NCI-H1694 treated with DMSO at 0.1 percent for 48 hours (cell line): ENCODE measurements around the gene VAMP2.

Experiments used
- DNase-seq: peaks from one replicate; lab custom pipeline; 2025; lab: John Stamatoyannopoulos, UW

The VAMP2 gene

DNA sequence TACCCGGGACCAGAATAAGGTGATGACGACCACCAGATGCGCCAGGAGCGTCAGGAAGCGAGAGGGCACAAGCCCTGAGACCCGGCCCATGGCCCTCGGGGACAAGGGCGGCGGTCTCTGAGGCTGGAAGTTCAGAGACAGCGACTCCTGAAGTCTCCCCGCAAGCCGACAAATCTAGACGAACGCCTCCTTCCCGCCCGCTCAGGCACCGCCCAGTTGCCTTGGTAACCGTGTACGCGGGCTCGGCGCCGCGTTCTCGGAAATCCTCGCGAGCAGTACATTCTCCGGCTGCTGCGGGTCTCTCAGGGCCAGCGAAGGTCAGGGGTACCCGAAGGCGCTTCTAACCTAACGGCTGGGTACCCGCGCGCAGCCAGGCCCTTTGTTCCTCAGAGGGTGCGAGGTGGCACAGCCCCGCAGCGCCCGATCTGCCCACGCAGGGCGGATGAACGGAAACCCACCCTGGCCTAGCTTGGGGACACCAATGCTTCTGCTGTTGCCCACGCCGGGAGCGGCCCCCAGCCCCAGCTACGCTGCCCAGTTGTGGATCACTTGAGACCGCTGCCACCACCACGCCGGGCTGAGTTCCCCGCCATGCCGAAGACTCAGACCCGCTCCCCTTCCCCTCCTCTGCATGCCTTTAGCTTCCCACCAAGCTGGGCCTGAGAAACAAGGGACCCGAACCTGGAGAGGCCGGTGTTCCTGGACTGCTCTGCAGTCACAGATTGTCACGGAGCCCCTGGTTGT lies 13.6 kb upstream of the VAMP2 start, which contains the start of gene TMEM107:
TSS of gene TMEM107 (minus strand) at position 184 of the 744 bp plus-strand sequence. CDS start at position 90, 94 bp downstream.
- DNase-seq = peak; percentile 67

DNA sequence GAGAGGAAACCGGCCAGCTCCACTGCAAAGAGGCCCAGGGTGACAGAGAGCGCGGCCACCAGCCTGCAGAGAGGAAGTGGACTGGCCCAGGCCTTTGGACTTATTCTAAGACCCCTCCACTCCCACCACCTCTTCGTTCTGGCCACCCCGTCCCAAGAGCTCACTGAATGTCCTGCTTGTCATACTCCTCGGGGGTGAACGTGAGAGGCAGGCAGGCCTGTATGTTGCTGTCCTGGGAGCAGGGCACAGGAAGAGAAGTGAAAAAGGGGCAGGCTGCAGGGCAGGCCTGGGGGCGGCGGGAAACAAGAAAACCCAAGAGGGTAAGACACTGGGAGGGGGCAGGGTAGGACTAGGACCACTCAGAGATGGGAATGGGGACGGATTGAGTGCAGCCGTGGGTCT lies 13.0 kb upstream of the VAMP2 start:
- no peak for DNase-seq

DNA sequence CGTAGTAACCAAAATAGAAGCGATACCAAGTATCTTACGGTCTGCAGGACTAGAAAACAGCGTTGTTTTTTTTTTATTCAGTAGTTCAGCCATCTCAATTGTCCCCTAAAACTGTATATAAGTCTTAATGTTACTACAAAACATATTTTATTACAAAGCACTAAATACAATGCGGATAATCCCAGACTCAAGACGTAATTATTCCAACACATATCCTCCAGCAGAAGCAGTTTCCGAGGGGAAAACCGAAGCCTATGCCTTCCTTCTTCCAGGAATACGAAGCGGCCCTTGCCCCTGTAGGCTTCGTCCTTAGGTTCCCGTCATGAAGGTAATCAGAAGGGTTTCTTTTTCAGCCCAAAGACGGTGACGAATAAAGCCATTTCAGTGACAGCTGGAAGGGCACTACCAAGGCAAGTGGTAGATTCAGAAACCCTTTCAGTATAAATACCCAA lies 11.1 kb upstream of the VAMP2 start:
- DNase-seq = no peak

DNA sequence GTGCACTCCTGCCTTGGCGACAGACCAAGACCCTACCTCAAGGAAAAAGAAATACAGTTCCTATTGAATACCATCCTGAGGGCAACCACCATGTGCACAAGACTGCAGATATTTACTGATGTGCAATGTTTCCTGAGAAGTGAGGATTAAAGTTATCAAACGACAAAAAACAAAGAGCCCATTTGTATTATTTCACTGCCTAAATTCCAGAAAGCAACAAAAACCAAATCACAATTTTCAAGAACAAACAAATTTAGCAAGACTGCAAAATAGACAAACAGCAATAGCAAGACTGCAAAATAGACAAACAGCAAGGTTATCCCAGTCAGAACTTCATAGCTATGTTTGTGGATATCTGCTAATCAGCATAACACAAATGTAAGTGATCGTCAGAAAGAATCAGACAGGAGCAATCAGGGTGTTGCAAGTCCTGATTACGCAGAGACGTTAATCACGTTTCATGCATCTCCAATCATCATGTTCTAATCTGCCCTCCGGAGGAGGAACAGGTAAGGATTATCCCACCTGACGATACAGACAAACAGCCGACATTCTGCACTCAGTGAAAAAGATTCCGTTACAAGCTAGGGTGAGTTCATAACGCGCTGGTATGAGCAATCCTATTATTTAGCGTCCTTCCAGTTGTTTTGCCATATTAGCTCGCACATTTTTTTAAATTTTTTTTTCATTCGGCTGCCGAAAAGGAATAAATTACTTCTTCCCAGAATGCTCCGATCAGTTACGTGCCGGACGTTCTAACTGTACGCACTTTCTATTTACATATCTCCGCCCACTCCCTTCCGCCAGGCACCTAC lies 10.5 kb upstream of the VAMP2 start:
- peak; percentile 99 for DNase-seq

DNA sequence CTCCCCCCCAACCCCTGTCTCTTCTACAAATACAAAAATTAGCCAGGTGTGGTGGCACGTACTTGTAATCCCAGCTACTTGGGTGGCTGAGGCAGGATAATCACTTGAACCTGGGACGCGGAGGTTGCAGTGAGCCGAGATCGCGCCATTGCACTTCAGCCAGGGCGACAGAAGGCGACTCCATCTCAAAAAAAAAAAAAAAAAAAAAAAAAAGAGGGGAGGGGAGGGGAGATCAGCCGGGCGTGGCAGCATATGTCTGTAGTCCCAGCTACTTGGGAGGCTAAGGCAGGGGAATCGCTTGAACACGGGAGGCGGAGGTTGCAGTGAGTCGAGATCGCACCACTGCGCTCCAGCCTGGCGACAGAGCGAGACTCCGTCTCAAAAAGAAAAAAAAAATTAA lies 7.4 kb upstream of the VAMP2 start:
- peak; percentile 47 for DNase-seq

DNA sequence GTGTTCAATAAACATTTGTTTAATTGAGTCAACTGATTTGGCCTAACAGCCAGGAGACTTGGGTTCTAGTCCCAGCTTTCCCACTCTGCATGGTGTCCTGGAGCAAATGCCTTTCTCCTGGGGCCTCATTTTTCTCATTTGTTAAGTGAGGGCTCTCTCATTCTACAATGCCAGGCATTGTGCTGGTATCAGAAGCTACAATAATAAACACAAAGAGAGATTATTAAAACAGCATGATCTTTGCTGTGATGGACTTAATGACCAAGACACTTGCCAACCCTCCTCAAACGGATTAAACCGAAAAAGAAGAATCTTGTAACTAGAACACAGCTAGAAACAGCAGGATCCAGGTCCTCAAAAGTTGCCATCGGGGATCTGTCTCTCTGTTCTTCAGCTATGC lies 4.8 kb upstream of the VAMP2 start:
- no peak for DNase-seq

DNA sequence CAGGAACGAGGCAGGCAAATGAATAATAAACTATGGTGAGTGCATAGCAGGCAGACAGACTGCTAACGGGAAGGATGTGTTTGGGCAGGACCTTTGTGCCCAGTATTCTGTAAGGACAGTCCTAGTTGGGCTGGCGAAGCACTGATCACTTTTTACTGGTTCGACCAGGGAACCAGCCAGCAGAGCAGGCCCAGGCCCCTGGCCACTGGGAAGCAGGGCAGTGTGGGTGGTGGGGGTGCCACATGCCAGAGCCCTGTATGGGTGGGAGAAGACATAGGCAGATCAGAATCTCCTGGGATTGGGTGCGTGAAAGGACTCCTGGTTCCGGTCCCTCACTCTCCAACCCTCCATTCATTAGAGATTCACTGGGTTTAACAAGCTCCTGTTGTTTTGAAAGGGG lies 4.0 kb upstream of the VAMP2 start:
- DNase-seq = no peak

DNA sequence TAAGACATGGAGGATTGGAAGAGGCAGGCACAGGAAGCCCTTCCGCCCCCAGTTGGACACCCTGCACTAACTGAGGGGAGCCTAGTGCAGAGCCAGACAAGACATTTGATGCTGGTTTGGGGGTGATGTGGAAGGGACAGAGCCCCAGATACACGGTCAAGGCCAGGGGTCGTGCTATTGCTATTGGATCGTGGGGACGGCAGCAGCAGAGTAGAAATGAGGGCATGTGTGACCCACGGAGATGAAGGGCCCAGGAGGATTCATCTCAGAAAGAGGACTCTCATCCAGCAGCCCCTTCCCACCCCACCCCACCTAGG lies 2.0 kb upstream of the VAMP2 start:
- DNase-seq = no peak

DNA sequence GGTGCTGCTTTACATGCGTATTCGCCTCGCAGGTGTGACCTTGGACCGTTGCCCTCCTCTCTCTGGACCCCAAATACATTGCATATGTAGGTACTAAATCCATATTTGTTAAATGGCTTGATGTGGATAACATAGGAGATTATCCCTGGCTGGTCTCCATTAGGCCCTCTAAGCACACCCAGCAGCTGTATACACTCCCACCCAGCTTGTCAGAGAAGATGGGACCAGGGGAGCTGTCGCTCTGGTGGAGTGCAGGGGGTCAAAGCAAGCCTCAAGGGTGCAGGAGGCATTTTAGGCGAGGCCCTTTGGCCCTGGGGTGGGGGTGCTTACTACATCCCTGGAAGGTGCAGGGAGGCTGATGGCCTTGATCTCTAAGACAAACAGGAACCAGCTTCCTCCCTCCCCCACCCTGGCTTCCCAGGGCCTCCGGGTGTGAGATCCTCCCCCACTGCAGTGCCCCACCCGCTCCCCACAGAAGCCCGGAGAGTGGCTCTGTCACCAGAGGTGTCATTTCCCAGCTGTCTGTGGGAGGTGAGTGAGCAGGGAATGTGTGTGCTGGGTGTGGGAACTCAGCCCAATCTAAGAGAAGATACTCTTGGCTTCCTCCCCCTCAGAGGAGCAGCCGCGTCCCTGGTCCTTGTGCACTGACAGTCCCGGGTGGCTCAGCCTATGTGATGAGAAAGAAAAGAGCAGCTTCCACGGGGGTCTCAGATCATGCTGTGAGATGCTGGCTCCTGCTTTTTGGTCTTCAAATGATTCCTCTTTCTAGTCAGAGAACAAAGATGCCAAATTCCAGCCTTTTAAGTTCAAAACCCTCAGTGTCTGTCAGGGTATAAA lies 1.4 kb upstream of the VAMP2 start:
- peak; percentile 32 for DNase-seq

DNA sequence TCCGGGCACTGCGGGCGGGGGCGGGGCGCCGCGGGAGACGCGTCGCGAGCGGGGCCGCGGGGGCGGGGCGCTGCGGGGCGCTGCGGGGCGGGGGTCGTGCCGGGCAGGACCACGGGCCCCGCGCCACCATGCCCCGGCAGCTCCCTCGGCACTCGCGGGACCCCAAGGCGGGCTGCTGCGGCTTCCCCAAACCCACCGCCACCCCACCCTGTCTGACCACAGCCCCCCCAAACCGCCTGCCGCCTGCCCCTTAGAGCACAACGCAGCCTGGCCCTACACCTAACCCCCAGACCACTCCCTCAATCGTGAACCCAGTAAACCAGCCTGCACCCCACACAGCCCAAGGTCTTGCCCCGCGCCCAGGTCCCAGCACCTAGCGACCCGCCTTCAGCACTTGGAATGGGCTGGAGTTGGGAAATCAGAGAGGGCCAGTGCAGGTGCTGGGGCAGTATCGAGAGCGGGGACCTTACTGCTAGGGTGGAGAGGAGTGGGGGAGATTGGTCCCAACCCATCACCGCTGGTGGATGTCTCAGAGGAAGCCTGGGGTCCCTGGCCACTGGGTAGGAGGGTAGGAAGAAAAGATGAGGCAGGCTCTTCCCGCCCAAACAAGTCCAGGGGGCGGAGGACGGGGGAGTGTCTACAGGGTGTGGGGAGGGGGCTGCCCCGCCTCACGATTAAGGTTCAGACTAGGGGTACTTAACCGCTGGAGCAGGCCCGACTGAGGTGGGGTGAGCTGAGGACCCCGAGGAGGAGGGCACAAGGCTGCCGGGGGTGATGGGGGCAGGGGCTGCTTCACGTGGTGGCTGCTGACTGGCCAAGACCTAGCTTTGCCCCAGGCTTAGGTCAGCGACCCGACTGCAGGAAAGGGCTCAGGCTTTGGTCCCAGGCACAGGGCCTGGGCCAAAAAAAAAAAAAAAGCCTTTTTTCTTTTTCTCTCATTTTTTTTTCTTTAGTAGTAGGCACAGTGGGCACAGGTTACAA lies 539 bp upstream of the VAMP2 start:
- peak; percentile 63 for DNase-seq

DNA sequence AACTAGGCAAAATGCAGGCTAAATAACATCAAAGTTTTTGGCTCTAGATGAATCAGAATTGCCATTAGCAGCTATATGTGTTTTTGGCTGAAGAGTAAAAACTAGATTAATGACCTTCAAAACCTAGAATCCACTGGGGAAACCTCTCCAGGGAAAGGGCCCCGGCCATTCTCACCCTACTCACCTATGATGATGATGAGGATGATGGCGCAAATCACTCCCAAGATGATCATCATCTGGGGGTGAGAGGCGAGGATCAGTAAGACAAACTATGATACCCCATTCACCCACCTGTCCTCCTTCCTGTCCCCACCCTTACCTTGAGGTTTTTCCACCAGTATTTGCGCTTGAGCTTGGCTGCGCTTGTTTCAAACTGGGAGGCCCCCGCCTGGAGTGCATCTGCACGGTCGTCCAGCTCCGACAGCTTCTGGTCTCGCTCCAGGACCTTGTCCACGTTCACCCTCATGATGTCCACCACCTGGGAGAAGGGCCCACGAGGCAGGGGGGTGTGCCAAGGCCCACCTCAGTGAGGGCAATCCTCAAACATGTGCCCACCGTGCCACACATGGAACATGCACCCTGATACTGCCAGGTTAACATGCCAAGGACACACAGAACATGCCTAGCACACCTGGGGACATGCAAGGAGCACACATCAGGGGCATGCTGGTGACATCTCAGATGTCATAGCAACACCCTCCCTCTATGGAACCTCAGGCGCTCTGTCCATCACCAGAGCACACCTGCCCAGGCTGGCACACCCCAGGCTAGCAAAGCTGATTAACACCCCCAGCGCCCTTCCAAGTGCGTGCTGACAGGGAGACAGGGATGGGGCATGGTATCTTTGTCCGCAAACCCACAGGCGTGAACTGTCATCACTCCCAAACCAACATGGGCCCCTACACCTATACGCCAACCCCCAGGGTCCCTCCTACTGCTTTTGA lies 1.2 kb downstream of the VAMP2 start:
- DNase-seq = no peak

DNA sequence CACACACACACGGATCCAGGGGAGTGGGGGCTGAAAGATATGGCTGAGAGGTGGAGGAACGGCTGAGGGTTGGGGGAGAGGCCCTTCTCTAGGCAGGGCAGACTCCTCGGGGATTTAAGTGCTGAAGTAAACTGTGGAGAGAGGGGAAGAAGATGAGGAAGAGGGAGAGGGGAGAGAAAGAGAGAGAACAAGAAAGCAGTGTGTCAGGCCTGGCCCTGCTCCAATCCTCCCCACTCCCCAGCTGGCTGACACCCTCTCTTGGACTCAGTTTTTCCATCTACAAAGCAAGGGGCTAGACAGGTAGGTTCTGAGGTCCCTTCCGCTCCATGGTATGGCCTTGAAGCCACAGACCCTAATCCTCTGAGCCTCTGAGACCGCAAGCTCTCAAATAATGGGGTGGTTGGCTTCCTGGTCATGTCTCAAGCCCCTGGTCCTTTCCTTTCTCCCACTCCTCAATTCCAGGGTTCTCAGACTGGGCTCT lies 2.0 kb downstream of the VAMP2 start:
- DNase-seq = no peak

DNA sequence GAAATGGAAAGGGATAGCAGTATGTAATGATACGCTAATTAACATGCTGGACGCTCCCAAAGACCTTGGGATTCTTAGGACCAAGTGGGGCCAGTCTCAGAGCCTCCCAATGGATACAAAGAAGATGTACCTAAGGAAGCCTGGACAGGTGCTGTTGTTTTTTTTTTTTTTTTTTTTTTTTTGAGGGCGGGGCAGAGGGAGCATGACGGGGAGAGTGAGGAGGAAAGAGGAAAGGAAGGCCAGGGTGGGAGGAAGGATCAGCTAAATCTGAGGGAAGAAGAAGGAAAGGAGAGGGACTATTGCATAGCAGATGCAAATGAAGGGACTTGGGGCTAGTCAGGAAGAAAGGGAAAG lies 2.5 kb downstream of the VAMP2 start:
- DNase-seq = no peak

DNA sequence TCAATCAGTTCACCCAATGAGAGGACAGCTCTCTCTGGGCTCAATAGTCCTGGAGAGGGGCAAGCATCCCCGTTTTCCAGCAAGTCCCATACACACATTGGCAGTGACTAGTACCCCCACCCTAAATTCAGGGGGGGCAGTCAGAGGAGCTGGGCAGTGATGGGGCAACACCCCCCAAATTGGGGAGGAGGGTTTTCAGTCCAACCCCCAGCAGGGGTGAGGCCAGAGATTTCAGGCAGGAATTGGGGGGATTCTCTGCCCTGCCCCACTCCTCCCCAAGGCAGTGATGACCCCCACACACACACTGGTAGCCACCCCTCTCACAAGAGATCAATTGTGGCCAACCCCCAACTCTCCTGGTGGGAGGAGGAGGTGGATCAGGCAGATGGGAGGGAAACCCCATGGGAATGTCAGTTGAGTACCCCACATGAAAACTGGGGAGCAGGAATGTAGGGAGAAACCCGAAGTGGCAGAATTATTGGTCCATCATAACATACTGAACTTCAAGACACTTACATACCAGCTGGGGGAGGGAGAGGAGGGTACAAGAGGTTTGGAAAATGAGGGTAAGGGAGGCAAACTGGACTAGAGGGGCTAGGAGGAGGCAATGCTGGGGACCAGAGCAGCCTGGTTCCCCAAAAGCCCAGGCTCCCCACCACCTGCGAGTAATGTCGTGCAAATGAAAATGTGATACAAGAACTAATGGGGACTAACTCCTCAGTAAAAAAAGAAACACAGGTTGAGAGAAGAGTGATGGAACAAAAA lies 3.1 kb downstream of the VAMP2 start:
- no peak for DNase-seq

DNA sequence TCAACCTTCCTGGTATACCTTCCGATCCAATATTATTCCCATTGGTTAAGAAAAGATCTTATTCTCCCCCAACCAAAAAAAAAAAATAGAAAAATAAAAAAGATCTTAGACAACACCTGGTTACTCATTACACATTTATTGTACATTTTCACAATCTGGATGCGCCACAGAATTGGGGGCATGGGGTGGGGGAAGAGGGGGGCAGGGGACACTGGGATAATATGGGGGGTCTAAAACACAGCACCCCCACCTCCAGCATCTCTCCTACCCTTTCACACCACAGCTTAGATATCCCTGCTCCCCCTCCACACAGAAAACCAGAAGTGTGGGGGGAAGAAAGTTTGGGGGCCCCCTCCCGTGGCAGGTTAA lies 3.7 kb downstream of the VAMP2 start:
- DNase-seq = no peak

DNA sequence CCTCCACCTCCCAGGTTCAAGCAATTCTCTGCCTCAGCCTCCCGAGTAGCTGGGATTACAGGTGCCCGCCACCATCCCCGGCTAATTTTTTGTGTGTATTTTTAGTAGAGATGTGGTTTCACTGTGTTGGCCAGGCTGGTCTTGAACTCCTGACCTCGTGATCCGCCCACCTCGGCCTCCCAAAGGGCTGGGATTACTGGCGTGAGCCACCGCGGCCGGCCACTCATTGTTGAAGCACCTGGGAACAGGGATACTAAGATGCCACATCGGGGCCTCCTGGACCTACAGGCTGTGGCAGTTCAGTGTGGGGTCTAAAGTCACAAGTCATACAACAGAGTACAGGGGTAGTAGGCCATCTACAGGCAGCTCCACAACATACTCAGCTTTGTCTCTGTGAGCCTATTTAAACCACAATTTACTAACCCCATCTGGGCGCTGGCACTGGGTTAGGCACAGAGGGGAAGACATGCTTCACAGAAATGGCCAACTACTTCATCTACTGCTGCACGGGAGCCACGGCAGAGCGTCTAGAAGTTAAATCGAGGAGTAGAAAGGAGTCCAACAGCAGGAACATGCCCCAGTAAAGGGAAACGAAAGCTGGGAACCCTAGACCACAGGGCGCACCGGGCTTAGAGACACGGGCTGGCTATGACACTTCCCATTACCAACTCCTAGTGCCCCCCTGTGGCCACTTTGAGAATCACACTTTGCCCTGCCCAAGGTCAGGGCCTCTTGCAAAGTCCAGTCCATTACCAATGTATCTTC lies 4.3 kb downstream of the VAMP2 start:
- peak; percentile 75 for DNase-seq

DNA sequence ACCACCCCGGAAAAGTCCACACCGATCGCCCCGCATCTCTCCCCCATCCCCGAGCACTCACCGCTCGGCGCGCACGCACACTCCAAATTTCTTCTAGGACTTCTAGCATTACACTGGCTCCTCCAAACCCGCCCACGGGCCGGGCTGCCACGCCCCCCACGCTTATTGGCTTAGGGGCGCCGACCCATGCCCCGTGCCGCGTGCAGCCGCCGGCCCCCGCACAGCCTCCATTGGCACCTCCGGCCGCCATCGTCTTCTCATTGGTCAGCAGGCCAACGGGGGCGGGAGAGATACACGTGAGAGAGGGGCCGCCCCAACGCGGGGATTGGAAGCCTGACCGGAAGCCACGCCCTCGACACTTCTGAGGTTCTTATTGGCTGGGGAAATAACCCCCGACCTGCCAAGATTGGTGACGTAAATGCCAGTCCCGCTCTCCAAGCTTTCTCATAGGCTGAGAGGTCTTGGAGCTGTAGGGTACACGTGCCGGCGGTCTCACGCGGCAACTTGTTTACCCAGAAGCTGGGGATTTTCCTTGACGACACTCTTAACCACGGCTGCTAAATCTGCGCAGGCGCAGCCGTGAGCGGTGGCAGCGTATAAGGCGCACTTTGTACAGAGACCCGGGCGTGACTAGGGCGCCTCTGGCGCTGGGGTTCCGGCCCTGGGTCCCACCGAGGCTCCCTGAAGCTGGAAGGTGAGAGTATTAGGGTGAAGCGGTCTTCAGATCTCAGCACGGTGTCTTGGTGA lies 6.3 kb downstream of the VAMP2 start:
- peak; percentile 100 for DNase-seq

DNA sequence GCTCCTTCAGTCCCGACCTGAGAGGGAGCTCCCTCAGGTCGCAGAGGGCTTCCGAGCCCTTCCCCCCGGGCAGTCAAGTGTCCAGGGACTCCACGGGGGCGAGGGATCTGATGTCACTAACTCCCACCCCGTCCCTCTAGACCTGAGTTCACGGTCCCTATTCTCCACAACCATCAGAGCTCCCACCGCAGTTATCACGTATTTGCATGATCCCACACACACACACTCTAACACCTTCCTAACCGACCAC lies 6.8 kb downstream of the VAMP2 start:
- no peak for DNase-seq
